DOHH2 (cell line): ENCODE data around the gene COL4A1.

ENCODE experiments used
- EZH2phosphoT487 ChIP-seq: fragments of 200-600 bp; sonication (generic); IDR thresholded peaks from 2 replicates; pipeline ENCODE4 v1.6.1; 2017; ENCODE audit warnings: borderline replicate concordance, mild to moderate bottlenecking, antibody characterized with exemption, low read length, moderate library complexity, mixed read lengths
- TF ChIP-seq, protein P1 (sequence below): fragments of 200-600 bp; sonication (generic); IDR thresholded peaks from one replicate; pipeline ENCODE4 v1.5.1; 2014; ENCODE audit warnings: antibody characterized with exemption, mild to moderate bottlenecking, low read depth, low read length; ENCODE audit not compliant: poor library complexity, severe bottlenecking

DNA sequence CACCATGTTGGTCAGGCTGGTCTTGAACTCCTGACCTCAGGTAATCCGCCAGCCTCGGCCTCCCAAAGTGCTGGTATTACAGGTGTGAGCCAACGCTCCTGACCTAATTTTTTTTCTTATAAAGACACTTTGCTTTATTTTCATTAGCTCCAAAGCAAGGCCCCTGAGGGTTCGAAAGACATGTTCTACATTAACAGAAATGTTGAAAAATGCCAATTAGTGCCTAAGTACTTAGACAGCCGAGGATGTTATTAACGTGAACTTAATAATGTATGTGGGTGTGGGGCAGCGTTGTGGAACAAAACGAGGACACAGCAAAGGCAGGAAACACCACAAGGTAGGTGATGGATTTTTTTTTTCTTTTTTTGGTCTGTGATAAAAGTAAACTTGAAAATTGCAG is 82.4 kb downstream of the COL4A1 start:
- TF ChIP-seq, protein P1, sequence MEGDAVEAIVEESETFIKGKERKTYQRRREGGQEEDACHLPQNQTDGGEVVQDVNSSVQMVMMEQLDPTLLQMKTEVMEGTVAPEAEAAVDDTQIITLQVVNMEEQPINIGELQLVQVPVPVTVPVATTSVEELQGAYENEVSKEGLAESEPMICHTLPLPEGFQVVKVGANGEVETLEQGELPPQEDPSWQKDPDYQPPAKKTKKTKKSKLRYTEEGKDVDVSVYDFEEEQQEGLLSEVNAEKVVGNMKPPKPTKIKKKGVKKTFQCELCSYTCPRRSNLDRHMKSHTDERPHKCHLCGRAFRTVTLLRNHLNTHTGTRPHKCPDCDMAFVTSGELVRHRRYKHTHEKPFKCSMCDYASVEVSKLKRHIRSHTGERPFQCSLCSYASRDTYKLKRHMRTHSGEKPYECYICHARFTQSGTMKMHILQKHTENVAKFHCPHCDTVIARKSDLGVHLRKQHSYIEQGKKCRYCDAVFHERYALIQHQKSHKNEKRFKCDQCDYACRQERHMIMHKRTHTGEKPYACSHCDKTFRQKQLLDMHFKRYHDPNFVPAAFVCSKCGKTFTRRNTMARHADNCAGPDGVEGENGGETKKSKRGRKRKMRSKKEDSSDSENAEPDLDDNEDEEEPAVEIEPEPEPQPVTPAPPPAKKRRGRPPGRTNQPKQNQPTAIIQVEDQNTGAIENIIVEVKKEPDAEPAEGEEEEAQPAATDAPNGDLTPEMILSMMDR: no peak
- TF ChIP-seq EZH2phosphoT487: no peak
